Ascending aorta (tissue), 2 donors: ENCODE results near the gene ZNF543. TPM values are rescaled to one million over a fixed set of nuclear protein-coding genes. Genes with fewer than 3 reads are reported as not detected.

Experiments used
- DNase-seq, 2 donors: peaks; one replicate each; pipeline ENCODE4 v3.0.0-alpha.2; 2019; ENCODE audit warnings: low spot score in 2 of 2
- H3K27ac ChIP-seq, 2 donors: fragments of 200-600 bp; sonication (generic); one replicate each; pipeline ENCODE4 v1.5.1; 2016 to 2017; ENCODE audit warnings: mild to moderate bottlenecking in 1 of 2
- H3K27me3 ChIP-seq: fragments of 200-600 bp; sonication (generic); one replicate; pipeline ENCODE4 v1.5.1; 2017
- H3K36me3 ChIP-seq, 2 donors: fragments of 200-600 bp; sonication (generic); one replicate each; pipeline ENCODE4 v1.5.1; 2016
- H3K4me1 ChIP-seq, 2 donors: fragments of 200-600 bp; sonication (generic); one replicate each; pipeline ENCODE4 v1.5.1; 2016 to 2017; ENCODE audit warnings: mild to moderate bottlenecking in 1 of 2
- H3K4me3 ChIP-seq, 2 donors: fragments of 200-600 bp; sonication (generic); one replicate each; pipeline ENCODE4 v1.5.1; 2016 to 2017; ENCODE audit warnings: mild to moderate bottlenecking in 1 of 2
- H3K9me3 ChIP-seq, 2 donors: fragments of 200-600 bp; sonication (generic); one replicate each; pipeline ENCODE4 v1.5.1; 2016
- CTCF ChIP-seq, 3 experiments: fragments of 200-600 bp in 2 of 3; fragments of 450-650 bp in 1 of 3; sonication (generic) in 2 of 3; IDR thresholded peaks; one replicate each; pipeline ENCODE4 v1.5.1; 2016 to 2019; ENCODE audit warnings: antibody characterized with exemption in 3 of 3, mild to moderate bottlenecking in 1 of 3, moderate library complexity in 1 of 3
- intact Hi-C: fragments of 100-400 bp; cut with DNase I; formaldehyde crosslinking; loops from one replicate; pipeline ENCODE4 v1.15.1; 2023
- total RNA-seq: library from RNA; depleted of rRNA; stranded (reverse); fragments of >200 nt; gene quantifications from one replicate; pipeline ENCODE4 v1.1.0, GENCODE V29; 2016

ZNF543 gene
- total RNA-seq, 1 donor from 2014 or later, result 4.5 TPM

GRCh38 chr19:57290970-57291369, 29.3 kb upstream of the ZNF543 start:
- Histone ChIP-seq H3K4me1 (no peaks in the 10 kb centered on the region), H3K36me3 (peaks cover 87 to 100% of the 10 kb centered on the region in 2 donors), H3K27me3 (no peaks in the 10 kb centered on the region), H3K9me3 (peaks cover 71 to 99% of the 10 kb centered on the region in 2 donors), H3K4me3 (no peak overlapping the region), H3K27ac (no peak overlapping the region)
- intact Hi-C loops, result no loop called here
- no peak for DNase-seq
- TF ChIP-seq CTCF (IDR thresholded peaks at IDR 0.05), result no peak

GRCh38 chr19:57292547-57292946, 27.7 kb upstream of the ZNF543 start:
- intact Hi-C loops, result no loop called here
- Histone ChIP-seq H3K9me3 (peaks cover 66 to 99% of the 10 kb centered on the region in 2 donors), H3K4me3 (no peak overlapping the region), H3K4me1 (no peaks in the 10 kb centered on the region), H3K27me3 (no peaks in the 10 kb centered on the region), H3K27ac (no peak overlapping the region), H3K36me3 (peaks cover 82 to 99% of the 10 kb centered on the region in 2 donors)
- TF ChIP-seq CTCF (IDR thresholded peaks at IDR 0.05), result no peak
- no peak for DNase-seq

DNA sequence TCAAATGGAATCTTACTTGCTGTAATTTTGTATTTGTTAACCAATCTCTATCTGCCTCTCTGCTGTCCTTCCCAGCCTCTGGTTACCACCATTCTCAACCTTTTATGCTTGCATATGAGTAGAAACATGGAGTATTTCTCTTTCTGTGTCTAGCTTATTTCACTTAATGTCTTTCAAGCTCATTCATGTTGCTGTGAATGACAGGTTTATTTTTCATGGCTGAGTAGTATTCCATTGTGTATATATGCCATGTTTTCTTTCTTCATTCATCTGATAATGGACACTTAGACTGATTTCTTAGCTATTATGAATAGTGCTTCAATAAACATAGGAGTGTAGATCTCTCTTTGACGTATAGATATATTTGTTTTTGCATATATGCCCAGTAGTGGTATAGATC, 26.6 kb upstream of the ZNF543 start:
- no peak for TF ChIP-seq CTCF (IDR thresholded peaks at IDR 0.05)
- Histone ChIP-seq H3K27ac (no peak overlapping the region), H3K4me3 (no peak overlapping the region), H3K9me3 (peaks cover 54 to 99% of the 10 kb centered on the region in 2 donors), H3K4me1 (no peaks in the 10 kb centered on the region), H3K36me3 (peaks cover 74 to 97% of the 10 kb centered on the region in 2 donors), H3K27me3 (no peaks in the 10 kb centered on the region)
- no peak for DNase-seq
- intact Hi-C loops, result no loop called here

- H3K27me3 ChIP-seq, result no peaks in the 10 kb centered on the region
- DNase-seq, result peak in 1 of 2 donors; percentile 67
- TF ChIP-seq CTCF (IDR thresholded peaks at IDR 0.05), result no peak
- H3K4me3 ChIP-seq, result no peak overlapping the region
- peaks cover 4 to 92% of the 10 kb centered on the region in 2 donors for H3K9me3 ChIP-seq
- no peak overlapping the region for H3K27ac ChIP-seq
- intact Hi-C loops, result no loop called here
- peaks cover 54 to 84% of the 10 kb centered on the region in 2 donors for H3K36me3 ChIP-seq
- no peaks in the 10 kb centered on the region for H3K4me1 ChIP-seq
These were observed 18.2 kb upstream of the ZNF543 start for GRCh38 chr19:57302020-57302465.

DNA sequence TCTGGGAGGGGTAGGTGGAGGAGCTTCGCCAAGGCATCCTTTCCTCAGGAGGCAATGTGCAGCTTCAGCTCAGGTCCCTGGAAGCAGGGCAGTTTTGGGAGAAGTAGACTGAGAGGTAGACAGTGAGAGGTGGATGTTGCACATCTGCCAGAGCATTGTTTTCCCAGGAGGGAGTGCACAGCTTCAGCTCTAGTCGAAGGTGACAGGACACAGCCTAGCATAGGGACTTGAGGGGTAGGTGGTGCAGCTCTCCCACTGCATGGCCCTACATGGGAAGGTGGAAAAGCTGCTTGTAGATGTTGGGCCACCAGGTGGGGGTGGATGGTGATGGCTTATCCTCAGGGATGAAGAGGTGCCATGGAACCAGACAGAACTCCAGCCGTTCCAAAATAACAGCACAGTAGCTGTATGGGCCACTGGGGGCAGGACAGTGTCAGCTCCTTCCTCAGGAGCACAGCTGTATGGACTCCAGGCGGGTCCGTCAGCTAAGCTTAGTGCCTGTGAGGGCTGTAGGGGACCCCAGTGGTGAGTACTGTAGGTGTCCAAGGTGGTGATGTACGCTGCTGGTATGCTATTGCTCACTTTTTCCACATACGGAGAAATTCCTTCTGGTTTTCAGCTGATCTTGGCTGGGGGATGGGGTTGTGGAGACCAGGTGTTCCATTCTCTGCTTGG, 17.4 kb upstream of the ZNF543 start:
- Histone ChIP-seq H3K4me3 (no peak overlapping the region), H3K27me3 (no peaks in the 10 kb centered on the region), H3K4me1 (no peaks in the 10 kb centered on the region), H3K36me3 (peaks cover 54 to 76% of the 10 kb centered on the region in 2 donors), H3K9me3 (peaks cover 4 to 90% of the 10 kb centered on the region in 2 donors), H3K27ac (no peak overlapping the region)
- no peak for TF ChIP-seq CTCF (IDR thresholded peaks at IDR 0.05)
- no peak for DNase-seq
- intact Hi-C loops, result no loop called here
